ENCODE measurements around the gene RAP2C.

DNA sequence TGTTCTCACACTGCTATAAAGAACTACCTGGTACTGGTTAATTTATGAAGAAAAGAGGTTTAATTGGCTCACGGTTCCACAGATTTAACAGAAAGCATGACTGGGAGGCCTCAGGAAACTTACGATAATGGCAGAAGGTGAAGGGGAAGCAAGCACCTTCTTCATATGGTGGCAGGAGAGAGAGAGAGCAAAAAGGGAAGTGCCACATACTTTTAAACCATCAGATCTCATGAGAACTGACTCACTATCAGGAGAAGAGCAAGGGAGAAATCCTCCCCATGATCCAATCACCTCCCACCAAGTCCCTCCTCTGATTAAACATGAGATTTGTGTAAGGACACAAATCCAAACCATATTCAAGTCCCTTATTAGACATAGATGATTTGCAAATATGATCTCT, 12.3 kb upstream of the RAP2C start:
- TF ChIP-seq, protein P1, sequence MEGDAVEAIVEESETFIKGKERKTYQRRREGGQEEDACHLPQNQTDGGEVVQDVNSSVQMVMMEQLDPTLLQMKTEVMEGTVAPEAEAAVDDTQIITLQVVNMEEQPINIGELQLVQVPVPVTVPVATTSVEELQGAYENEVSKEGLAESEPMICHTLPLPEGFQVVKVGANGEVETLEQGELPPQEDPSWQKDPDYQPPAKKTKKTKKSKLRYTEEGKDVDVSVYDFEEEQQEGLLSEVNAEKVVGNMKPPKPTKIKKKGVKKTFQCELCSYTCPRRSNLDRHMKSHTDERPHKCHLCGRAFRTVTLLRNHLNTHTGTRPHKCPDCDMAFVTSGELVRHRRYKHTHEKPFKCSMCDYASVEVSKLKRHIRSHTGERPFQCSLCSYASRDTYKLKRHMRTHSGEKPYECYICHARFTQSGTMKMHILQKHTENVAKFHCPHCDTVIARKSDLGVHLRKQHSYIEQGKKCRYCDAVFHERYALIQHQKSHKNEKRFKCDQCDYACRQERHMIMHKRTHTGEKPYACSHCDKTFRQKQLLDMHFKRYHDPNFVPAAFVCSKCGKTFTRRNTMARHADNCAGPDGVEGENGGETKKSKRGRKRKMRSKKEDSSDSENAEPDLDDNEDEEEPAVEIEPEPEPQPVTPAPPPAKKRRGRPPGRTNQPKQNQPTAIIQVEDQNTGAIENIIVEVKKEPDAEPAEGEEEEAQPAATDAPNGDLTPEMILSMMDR (optimal IDR thresholded peaks at IDR 0.05 in 1 of 3, IDR thresholded peaks at IDR 0.05 in 1 of 3, conservative IDR thresholded peaks at IDR 0.05 in 1 of 3; ENCODE audit: extremely low read depth in 1 of 3, insufficient read depth in 2 of 3, low read length in 3 of 3) = no peak
- no peak for TF ChIP-seq EZH2 (IDR thresholded peaks at IDR 0.05; ENCODE audit: low read length)
